ENCODE measurements around the gene MTARC2. TPM values are rescaled to one million over a fixed set of nuclear protein-coding genes. Genes with fewer than 3 reads are reported as not detected.

Gene MTARC2
- total and polyA plus RNA-seq, 2 of the 13 experiments (the other 11 are each of a cell fraction or from before 2014, with no cell fraction given): 8.5 to 10.1 TPM

GRCh38 chr1:220770245-220770913 is 22.3 kb downstream of the MTARC2 start:
- H4K20me1 ChIP-seq (ENCODE audit: insufficient read depth, low read length): no peaks in the 10 kb centered on the region
- ATAC-seq (no peak), DNase-seq (ENCODE audit: low spot score) (no peak), FAIRE-seq (no peak)
- intact Hi-C loops (cut with micrococcal nuclease; ENCODE audit: unreplicated experiment): loop anchor here (10.0 kb wide), 2 partner anchors 226 to 546 kb away; no protein-coding TSS in a partner anchor
- H3K4me3 ChIP-seq (replicated peaks in 1 of 3; ENCODE audit: insufficient read depth in 1 of 3, low read depth in 2 of 3, low read length in 3 of 3): no peak overlapping the region
- BruUV-seq (replicated peaks): no TSS peak
- H2AFZ ChIP-seq (ENCODE audit: low read length): no peak overlapping the region
- CTCF ChIA-PET (ENCODE audit: low intra/inter-chr PET ratio, low total read pairs): no interaction called here
- no peak overlapping the region for H3K27ac ChIP-seq (ENCODE audit: extremely low read length, insufficient read depth, low read length)
- H3K9ac ChIP-seq (ENCODE audit: insufficient read depth, low read depth, low read length): no peak overlapping the region
- no peak for TF ChIP-seq ARID2 (CRISPR knock-in tag; IDR thresholded peaks at IDR 0.05; ENCODE audit: borderline replicate concordance)
- no peak for TF ChIP-seq ZNF337 (CRISPR knock-in tag; IDR thresholded peaks at IDR 0.05; ENCODE audit: borderline replicate concordance, low read depth)
- no peak for TF ChIP-seq KLF13 (CRISPR knock-in tag; IDR thresholded peaks at IDR 0.05)
- no peak for TF ChIP-seq ZGPAT (CRISPR knock-in tag; IDR thresholded peaks at IDR 0.05)
- no peak for TF ChIP-seq LRRFIP1 (CRISPR knock-in tag; conservative IDR thresholded peaks at IDR 0.05)
- no peak for TF ChIP-seq KLF12 (CRISPR knock-in tag; IDR thresholded peaks at IDR 0.05; ENCODE audit: borderline replicate concordance)
- no peak for TF ChIP-seq POLR2AphosphoS5 (IDR thresholded peaks at IDR 0.05; ENCODE audit: low read depth, low read length)
- TF ChIP-seq ZNF20 (CRISPR knock-in tag; IDR thresholded peaks at IDR 0.05): no peak
- TF ChIP-seq ZNF780A (CRISPR knock-in tag; IDR thresholded peaks at IDR 0.05): no peak
- no peak for TF ChIP-seq RNF219 (CRISPR knock-in tag; IDR thresholded peaks at IDR 0.05)
- peaks cover 41% of the 10 kb centered on the region for H3K4me1 ChIP-seq (ENCODE audit: insufficient read depth, low read length)
- WGBS (ENCODE audit: low lambda C conversion rate): 98% methylated on average over 15 of the region's 15 CpGs
- POLR2A ChIA-PET: interaction anchor here (1.3 kb wide), 1 partner anchor 16 kb away, joined by 3 read pairs; the partner anchor contains the start of gene MTARC1
- no peaks in the 10 kb centered on the region for H3K9me3 ChIP-seq (ENCODE audit: low read length)
- in situ Hi-C loops (cut with HindIII; ENCODE audit: extremely low pct_ligation_motif_present, low pct_unique_long_range_greater_than_20kb): no loop called here
- H3K79me2 ChIP-seq (ENCODE audit: insufficient read depth, low read length): no peaks in the 10 kb centered on the region
- H3K36me3 ChIP-seq (replicated peaks in 1 of 2; ENCODE audit: control insufficient read depth in 1 of 2, insufficient read depth in 2 of 2, low read length in 2 of 2): no peaks in the 10 kb centered on the region; a peak in 2 of 5 replicates
- no peaks in the 10 kb centered on the region for H3K27me3 ChIP-seq (ENCODE audit: control insufficient read depth in 1 of 2, insufficient read depth in 2 of 2, low read length in 2 of 2)
- H3K4me2 ChIP-seq (ENCODE audit: low read depth, low read length): no peak overlapping the region

All from HepG2 (cell line).